ENCODE data around the gene ATXN1L.

GRCh38 chr16:71796501-71797097 is 49.2 kb upstream of the ATXN1L start:
- no peak for TF ChIP-seq POLR2AphosphoS5 (IDR thresholded peaks at IDR 0.05; ENCODE audit: low read depth, low read length)
- no peak for TF ChIP-seq SIN3A (IDR thresholded peaks at IDR 0.05; ENCODE audit: borderline replicate concordance, insufficient read depth, low read length)
- no peak for TF ChIP-seq TAF1 (IDR thresholded peaks at IDR 0.05; ENCODE audit: borderline replicate concordance, insufficient read depth, low read length)

All from PFSK-1 (cell line).